IPS DF 4.7 (cell line): Measurements from ENCODE around the gene DIAPH1.
"Not testable (repeated sequence)": the region's sequence is repeated elsewhere in the genome, so short reads cannot be mapped to it uniquely, and the experiment has no call there.

Experiments
- DNase-seq: peaks from one replicate; pipeline ENCODE4 v3.0.0-alpha.2; 2013; ENCODE audit warnings: low spot score; ENCODE audit errors: extremely low read depth

DIAPH1 gene

GRCh38 chr5:141611289-141611688 is 7.5 kb downstream of the DIAPH1 start:
- DNase-seq = no peak

GRCh38 chr5:141609921-141610320 is 8.9 kb downstream of the DIAPH1 start:
- not testable (repeated sequence) for DNase-seq

GRCh38 chr5:141609044-141609443 is 9.8 kb downstream of the DIAPH1 start:
- DNase-seq = no peak

- DNase-seq = no peak
These were observed 10.2 kb downstream of the DIAPH1 start for GRCh38 chr5:141608557-141608956.

GRCh38 chr5:141608046-141608445 is 10.8 kb downstream of the DIAPH1 start:
- no peak for DNase-seq

- DNase-seq = no peak
These were observed 13.1 kb downstream of the DIAPH1 start for GRCh38 chr5:141605523-141606277.

GRCh38 chr5:141603923-141604717 is 14.7 kb downstream of the DIAPH1 start:
- DNase-seq = no peak

- no peak for DNase-seq
These were observed 16.2 kb downstream of the DIAPH1 start for GRCh38 chr5:141602606-141603005.

- no peak for DNase-seq
These were observed 20.1 kb downstream of the DIAPH1 start for GRCh38 chr5:141598391-141599345.

GRCh38 chr5:141597814-141598213 is 21.0 kb downstream of the DIAPH1 start:
- DNase-seq = no peak

GRCh38 chr5:141597394-141597793 is 21.4 kb downstream of the DIAPH1 start:
- DNase-seq = no peak

- no peak for DNase-seq
These were observed 21.9 kb downstream of the DIAPH1 start for GRCh38 chr5:141596867-141597266.

- no peak for DNase-seq
These were observed 28.7 kb downstream of the DIAPH1 start for GRCh38 chr5:141590127-141590526.

GRCh38 chr5:141586246-141586645 is 32.6 kb downstream of the DIAPH1 start:
- DNase-seq = no peak

GRCh38 chr5:141585594-141585993 is 33.2 kb downstream of the DIAPH1 start:
- no peak for DNase-seq

GRCh38 chr5:141574122-141574510 is 44.7 kb downstream of the DIAPH1 start:
- DNase-seq = no peak

GRCh38 chr5:141573489-141574121 is 45.2 kb downstream of the DIAPH1 start:
- DNase-seq = no peak

GRCh38 chr5:141570655-141571054 is 48.1 kb downstream of the DIAPH1 start:
- no peak for DNase-seq

- DNase-seq = no peak
These were observed 51.2 kb downstream of the DIAPH1 start for GRCh38 chr5:141567513-141568117.

- DNase-seq = no peak
These were observed 52.8 kb downstream of the DIAPH1 start for GRCh38 chr5:141565826-141566570.
